ENCODE measurements around the gene MXRA8. TPM values are rescaled to one million over a fixed set of nuclear protein-coding genes. Genes with fewer than 3 reads are reported as not detected.
"Not testable (repeated sequence)": the region's sequence is repeated elsewhere in the genome, so short reads cannot be mapped to it uniquely, and the experiment has no call there.

MXRA8 gene, protein sequence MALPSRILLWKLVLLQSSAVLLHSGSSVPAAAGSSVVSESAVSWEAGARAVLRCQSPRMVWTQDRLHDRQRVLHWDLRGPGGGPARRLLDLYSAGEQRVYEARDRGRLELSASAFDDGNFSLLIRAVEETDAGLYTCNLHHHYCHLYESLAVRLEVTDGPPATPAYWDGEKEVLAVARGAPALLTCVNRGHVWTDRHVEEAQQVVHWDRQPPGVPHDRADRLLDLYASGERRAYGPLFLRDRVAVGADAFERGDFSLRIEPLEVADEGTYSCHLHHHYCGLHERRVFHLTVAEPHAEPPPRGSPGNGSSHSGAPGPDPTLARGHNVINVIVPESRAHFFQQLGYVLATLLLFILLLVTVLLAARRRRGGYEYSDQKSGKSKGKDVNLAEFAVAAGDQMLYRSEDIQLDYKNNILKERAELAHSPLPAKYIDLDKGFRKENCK
- 100 to 1,000 TPM; 108 to 164 (median 155) TPM for polyA plus RNA-seq (ENCODE audit: insufficient read depth in 1 of 5, insufficient read length in 5 of 5, low replicate concordance in 1 of 5)
- long read RNA-seq, donor 1, transcript MXRA8-201 (10 exons, 2,273 nt), result major isoform, 20 of 36 reads
- long read RNA-seq, donor 1, partial matches to known transcripts, result 0 of 36 reads
- long read RNA-seq, donor 1, other reads (novel, unspliced or antisense), result 10 of 36 reads
- long read RNA-seq, donor 2, transcript MXRA8-201 (10 exons, 2,273 nt), result major isoform, 17 of 18 reads
- long read RNA-seq, donor 2, partial matches to known transcripts, result 0 of 18 reads
- long read RNA-seq, donor 2, other reads (novel, unspliced or antisense), result 0 of 18 reads
- long read RNA-seq, donor 3, transcript MXRA8-201 (10 exons, 2,273 nt), result major isoform, 9 of 50 reads
- long read RNA-seq, donor 3, partial matches to known transcripts, result 24 of 50 reads
- long read RNA-seq, donor 3, other reads (novel, unspliced or antisense), result 11 of 50 reads
- long read RNA-seq, donor 4, transcript MXRA8-201 (10 exons, 2,273 nt), result major isoform, 9 of 12 reads
- long read RNA-seq, donor 4, partial matches to known transcripts, result 0 of 12 reads
- long read RNA-seq, donor 4, other reads (novel, unspliced or antisense), result 0 of 12 reads
- long read RNA-seq, donor 5, transcript MXRA8-201 (10 exons, 2,273 nt), result major isoform, 12 of 33 reads
- long read RNA-seq, donor 5, partial matches to known transcripts, result 13 of 33 reads
- long read RNA-seq, donor 5, other reads (novel, unspliced or antisense), result 6 of 33 reads
- long read RNA-seq, donor 6, transcript MXRA8-201 (10 exons, 2,273 nt), result major isoform, 25 of 63 reads
- long read RNA-seq, donor 6, partial matches to known transcripts, result 10 of 63 reads
- long read RNA-seq, donor 6, other reads (novel, unspliced or antisense), result 25 of 63 reads
- long read RNA-seq, donor 7, transcript MXRA8-201 (10 exons, 2,273 nt), result major isoform, 24 of 52 reads
- long read RNA-seq, donor 7, partial matches to known transcripts, result 12 of 52 reads
- long read RNA-seq, donor 7, other reads (novel, unspliced or antisense), result 13 of 52 reads
- long read RNA-seq, donor 8, transcript MXRA8-201 (10 exons, 2,273 nt), result major isoform, 5 of 7 reads
- long read RNA-seq, donor 8, partial matches to known transcripts, result 0 of 7 reads
- long read RNA-seq, donor 8, other reads (novel, unspliced or antisense), result 0 of 7 reads

DNA sequence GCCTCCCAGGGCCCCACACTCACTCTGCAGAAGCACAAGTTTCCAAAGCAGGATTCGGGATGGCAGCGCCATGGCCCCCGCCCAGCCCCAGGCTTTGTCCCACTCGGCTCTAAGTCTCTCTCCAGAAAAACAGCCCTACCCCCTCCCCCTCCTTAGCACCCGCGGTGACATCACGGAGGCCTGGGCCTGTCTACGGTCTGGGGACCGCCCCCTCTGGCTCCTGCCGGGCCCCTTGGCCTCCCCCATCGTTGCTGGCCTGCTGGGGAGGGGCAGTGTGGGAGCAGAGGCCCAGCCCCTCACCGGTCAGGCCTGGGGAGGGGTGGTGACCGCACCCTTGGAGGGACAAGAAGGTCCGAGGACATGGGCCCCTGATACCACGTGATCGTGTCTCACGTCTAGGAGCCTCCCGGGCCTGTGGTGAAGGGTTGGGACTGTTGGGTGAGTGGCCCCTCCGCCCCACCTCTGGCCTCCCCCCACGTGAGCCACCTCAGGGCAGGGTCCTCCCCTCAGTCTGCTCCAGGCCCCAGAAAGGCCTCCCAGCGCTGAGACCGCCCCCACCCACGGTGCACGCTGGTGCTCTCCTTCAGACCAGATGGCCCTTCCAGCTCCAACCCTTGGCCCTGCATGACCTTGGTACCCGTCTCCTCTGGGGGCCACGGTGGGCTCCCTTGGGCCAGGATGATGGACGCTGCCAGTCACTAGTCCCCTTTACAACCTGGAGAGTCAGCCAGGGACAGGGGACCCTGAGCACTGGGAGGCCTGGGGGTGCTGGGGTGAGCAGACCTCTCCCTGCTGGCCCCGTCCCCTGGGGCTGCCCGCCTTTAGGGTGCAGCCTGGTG is at the start of gene MXRA8:
MXRA8 (minus strand) TSS at position 123 of the 839 bp plus-strand sequence; CDS start at position 72, 51 bp downstream.
- peak; percentile 89 for DNase-seq

DNA sequence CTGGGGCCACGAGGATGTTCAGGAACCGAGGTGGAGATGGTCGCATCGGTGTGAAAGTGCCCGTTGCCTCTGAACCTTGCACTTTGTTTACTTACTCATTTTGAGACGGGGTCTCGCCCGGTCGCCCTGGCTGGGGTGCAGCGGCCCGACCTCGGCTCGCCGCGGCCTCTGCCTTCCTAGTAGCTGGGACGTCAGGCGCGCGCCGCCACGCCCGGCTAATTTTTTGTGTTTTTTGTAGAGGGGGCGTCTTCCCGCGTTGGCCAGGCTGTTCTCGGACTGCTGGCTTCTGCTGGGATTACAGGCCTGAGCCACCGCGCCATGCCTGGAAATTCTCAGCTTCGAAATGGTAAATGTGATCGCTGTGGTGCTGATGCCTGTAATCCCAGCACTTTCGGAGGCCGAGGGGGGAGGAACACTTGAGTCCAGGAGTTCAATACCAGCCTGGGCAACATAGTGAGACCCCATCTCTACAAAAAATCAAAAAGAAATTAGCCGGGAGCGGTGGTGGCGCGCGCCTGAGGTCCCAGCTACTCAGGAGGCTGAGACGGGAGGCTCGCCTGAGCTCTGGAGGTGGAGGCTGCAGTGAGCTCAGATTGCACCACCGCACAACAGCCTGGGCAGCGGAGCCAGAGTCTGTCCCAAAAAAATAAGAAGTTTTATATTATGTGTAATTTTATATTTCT is 49.4 kb upstream of the MXRA8 start:
- no peak for DNase-seq

DNA sequence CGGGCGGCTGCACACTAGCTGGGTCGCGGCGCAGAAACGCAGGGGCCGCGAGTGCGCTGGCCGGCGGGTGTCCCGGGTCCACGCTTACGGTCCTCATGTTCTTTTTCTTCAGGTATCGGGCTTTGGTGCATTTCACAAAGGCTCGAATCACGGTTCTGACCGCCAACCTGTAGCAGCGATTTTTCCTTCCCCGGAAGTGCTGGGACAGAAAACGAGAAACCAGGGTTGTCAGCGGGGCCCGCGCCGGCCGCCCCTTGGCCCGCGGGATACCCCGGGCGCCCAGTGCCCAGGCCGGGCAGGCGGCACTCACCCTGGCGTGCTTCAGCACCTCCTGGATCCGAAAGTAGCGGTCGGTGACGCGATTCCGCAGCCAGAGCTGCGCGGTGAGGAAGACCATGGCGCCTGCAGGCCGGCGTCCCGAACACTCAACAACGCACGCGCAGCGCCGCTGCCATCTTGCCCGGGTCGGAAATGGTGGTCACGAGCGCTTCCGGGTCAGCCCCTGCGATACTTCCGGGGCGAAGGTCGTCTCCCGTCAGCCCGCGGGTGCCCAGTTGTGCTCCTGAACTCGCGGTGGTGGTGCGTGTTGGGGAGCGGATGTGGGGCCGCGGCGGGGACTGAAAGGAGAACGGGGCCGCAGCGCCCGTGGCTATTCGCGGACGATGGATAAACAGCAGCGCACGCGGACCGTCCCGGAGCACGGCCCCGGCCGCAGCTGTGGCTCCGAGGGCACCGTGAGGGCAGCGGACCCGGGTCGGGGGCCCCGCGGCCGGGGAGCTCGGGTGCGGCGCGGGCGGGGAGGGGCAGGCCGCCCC is 48.7 kb upstream of the MXRA8 start, which contains the start of gene MRPL20:
MRPL20 (minus strand) TSS at position 473 of the 815 bp plus-strand sequence; CDS start at position 397, 76 bp downstream.
- peak; percentile 86 to 88 for DNase-seq

DNA sequence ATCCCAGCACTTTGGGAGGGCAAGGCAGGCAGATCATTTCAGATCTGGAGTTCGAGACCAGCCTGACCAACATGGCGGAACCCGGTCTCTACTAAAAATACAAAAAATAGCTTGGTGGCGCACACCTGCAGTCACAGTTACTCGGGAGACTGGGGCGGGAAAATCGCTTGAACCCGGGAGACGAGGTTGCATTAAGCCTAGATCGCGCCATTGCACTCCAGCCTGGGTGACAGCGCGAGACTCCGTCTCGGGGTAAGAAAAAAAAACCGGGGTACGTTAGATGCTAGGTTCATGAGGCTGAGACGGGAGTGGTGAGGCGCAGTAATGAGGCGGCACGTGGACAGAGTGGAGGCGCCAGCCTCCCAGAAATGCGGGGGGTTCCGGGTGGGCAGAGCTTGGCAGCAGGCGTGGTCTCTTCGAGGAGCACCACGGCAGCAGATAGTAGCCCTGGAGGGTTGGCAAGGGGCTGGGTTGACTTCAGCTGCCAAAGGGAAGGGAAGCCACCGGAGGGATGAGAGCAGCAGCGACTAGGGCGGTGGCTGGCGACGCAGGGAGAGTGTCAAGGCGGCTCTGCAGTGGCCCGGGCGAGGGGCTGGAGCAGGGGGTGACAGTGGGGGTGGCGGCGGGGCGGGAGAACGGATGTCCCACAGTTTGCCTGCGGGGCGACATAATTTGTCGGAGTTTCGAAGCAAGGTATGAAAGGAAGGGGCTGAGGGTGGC is 47.9 kb upstream of the MXRA8 start:
- DNase-seq, result no peak

DNA sequence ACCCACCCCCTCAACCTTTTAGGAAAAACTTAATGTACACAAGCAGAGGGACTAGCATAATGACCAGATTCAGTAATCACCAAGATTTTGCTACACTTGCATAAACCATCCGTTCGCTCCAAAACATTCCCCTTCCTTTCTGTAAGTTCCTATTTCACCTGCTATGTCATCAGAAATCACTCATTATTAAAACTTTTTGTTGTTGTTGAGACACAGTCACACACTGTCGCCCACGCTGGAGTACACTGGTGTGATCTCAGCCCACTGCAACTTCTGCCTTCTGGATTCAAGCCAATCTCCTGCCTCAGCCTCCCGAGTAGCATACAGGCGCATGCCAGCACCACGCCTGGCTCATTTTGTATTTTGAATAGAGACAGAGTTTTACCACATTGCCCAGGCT is 45.3 kb upstream of the MXRA8 start:
- DNase-seq, result no peak

DNA sequence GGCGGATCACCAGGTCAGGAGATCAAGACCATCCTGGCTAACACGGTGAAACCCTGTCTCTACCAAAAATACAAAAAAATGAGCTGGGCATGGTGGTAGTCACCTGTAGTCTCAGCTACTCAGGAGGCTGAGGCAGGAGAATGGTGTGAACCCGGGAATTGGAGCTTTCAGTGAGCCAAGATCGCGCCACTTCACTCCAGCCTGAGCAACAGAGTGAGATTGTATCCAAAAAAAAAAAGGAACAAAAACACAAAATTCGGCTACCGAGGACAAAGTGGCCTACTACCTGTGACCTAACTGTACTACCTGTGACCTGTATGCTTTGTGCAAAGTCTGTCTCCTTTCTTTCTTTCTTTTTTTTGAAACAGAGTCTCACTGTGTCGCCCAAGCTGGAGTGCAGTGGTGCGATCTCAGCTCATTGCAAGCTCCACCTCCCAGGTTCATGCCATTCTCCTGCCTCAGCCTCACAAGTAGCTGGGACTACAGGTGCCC is 44.6 kb upstream of the MXRA8 start:
- DNase-seq, result not testable (repeated sequence)

DNA sequence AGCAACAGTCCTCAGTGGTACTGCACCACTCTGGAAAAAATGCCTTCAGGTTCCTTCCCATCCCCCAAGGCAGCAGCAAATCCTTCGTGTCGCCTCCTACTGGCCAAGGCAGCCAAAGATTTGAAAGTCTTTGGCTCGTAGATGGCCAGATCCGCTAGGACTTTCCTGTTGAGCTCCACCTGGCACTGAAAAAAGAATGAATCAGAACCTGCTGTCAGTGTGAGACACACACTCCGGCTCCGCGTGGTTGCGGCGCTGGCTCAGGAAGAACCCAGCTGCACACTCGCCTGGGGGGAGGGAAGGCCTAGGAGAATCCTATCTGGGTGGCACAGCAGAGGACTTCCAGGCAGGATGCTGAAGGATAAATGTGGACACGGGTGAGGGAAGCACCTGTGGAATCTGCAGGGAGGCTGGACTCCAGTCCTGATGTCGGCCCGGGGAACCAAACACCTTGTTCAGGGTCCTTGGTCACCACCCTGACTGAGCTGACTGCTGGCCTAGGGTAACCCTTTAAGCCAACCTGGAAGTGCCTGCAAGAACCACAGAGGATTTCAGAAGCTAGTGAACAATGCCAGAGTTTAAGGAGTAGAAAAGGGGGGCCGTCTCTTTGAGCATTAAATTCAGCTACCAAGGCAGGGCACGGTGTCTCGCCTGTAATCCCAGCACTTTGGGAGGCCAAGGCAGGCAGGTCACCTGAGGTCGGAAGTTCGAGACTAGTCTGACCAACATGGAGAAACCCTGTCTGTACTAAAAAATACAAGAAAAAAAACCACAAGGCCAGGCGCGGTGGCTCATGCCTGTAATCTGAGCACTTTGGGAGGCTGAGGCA is 43.9 kb upstream of the MXRA8 start:
- no peak for DNase-seq

DNA sequence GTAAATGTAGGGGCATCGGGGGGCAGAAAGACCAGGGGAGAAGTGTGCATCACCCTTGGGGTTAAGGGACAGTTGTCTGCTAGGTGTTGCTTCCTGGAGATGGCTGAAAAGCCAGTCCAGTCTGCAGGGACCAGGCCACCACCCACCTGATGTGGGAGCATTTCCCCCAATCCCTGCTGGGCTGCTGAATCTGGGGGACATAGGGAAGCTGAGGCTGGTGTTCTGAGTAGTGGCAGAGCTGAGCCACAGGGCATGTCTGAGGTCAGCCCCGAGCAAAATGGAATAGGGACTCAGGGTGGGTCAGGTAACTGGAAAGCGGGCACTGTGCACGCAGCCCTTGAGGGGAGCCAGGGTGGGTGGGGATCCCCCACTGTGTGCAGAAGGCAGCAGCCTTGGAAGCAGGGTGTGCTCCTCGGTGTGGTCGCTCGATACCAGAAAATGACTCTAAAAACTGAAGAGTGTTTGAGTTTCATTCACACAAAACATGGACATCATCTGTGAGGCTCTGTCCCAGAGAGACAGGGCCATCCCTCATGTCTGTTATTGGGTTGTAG is 43.2 kb upstream of the MXRA8 start:
- no peak for DNase-seq

DNA sequence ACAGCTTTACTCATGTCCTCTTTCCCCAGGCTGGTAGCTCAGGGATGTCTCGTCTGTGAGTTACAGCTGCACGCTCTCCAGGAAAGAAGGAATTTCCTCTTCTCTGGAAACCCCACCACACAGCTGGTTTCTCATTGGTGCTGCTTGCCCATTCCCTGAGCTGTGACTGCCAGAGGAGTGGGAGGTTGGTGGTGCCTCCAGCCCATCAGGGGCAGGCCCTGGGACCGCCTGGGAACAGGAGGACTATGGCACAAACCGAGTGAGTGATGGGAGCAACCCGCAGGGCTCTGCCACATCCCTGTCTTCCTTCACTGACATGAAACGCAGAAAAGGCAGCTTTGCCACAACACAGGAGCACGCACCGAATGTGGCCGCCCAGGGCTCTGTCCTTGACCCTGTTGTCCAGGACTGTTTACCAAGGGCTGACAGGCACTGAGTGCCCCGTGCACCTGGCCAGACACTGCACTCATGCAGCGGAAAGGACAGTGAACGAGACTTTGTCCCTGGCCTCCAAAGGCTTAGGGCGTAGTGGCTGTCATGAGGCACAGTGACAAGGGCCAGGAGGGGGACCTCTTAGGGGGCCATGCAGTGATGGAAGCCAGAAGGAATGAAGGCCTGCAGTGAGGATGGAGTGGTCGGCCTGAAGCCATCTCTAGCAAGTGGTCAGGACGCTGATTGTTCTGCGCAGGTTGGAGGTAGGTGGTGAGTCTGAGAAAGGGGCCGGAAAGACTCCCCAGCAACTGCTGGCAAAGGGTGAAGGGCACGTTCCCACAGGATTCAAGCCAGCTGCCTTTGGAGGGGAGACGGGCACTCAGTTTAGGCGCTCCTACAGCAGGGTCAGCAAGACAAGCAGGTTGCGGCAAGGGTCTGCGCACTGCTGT is 42.5 kb upstream of the MXRA8 start:
- DNase-seq, result no peak

DNA sequence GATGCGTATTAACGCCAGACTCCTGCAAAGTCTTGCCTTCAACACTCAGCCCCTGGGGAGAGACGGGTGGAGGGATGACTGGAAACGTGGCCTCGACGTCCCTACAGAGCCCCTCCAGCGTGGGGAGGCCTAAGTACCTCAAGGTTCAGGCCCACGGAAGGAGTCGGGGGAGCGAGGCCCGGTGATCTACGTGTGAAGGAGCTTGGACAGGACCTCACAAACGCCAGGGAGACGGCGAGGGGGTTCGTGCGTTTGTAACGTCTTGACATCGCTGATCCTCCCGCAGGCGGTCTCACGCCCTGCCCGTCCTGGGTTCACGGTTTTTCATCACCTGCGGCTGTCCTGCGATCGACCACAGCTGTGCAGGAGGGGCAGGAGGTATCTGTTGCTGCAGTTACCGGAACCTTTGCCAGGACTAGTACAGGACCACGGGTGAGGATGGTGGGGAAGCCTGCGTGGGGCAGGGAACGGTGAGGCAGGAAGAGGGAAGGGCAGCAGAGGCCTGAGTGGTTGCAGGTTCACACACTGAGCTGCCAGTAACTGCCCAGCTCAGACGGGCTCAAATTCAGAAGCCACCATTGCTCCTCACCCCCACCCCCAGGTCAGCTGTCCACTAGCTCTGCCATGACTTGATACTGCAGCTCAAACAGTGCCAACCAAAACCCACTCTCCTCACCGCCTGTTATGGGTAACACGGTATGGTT is 41.7 kb upstream of the MXRA8 start:
- DNase-seq, result no peak

DNA sequence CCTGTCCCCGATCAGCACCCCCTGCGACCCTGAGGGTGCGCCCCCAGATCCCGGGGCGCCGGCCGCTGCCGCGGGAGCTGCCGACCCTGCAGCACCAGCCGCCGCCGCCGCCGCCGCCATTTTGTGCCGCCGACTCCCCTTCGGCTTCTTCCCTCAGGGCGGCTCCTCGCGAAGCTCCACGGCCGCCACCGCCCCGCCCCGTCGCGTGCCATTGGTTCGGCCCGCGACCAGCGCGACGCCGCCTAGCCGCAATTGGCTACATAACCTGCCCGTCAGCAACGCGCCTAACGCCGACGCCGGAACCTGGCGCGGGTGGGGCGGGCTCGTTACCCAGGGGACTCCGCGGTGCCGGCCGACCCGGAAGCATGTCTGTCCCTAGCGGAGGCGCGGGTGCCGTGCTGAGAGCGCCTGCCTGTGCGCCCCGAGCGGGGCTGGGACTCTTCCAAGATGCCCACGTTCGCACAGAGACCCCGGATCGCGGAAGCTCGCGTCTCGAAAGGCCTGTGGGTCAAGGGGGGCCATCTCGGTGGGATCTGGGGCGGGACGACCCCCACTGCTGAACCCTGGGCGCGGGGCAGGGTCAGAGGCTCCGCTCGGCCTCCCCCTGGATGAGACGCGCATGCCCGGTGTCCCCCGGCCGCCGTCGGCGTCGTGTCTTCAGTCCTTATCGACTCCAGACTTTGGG is 41.0 kb upstream of the MXRA8 start, which contains the start of gene CCNL2:
CCNL2 (minus strand) TSS at position 149 of the 685 bp plus-strand sequence; CDS start at position 120, 29 bp downstream.
- peak; percentile 99 to 100 for DNase-seq

DNA sequence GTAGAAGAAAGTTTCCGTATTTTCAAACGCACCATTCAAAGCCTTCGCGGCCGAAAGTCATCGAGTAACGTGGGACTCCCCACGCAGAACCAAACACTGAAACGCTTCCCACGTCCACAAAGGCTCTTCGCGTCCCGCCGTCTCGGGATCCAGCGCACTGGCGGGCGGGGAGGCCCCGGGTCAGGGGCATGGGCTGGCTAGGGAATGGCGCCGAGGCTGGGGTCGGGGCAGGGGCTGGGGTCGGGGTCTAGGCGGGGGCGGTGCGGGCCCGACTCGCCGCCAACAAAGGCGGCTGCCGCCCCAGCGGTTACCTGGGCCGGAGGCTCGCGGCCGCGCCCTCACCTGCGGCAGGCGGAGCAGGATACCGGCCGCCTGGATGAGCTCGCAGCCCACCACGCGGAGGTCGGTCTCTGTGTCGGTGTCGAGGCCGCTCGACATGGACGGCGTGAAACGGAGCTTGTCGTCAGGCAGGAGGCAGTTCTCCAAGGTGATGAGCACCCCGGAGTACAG is 40.4 kb upstream of the MXRA8 start:
- DNase-seq, result no peak

DNA sequence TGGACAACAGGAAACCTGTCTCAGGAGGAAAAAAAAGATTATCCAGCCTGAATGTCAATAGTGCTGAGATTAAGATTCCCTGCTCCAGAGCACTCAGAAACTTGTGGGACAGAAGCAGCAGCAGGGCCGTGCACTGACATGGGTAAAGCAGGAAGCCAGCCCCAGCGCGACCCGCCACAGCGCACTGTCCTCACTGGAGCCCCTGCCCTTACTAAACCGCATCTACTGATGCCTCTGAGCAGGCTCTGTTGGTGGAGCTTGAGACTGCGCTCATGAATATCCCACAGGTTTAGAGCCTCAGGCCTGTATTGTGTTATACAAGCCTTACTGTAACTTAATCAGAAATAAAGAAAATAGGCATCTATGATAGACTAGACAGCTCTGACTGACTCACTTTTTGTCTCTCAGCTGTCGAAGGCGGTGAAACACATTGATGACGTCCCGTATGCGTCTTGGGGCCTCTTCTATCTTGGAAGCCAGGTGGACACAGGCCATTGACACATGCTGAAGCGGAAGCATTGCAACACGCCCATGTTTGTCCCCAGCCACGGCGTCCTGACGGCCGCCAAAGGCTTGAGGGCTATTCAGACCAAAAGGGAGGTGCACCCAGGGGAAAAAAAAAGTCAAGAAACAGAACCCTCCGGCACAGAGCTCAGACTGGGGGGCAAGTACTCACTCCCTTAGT is 39.6 kb upstream of the MXRA8 start:
- no peak for DNase-seq
